SIG-M5 treated with dmso at 0.1 percent for 504 hours (cell line): ENCODE results near the gene STARD9.

Experiments used
- DNase-seq: peaks from one replicate; lab custom pipeline; 2025; ENCODE audit not compliant: unreplicated experiment; lab: John Stamatoyannopoulos, UW

Gene STARD9

DNA sequence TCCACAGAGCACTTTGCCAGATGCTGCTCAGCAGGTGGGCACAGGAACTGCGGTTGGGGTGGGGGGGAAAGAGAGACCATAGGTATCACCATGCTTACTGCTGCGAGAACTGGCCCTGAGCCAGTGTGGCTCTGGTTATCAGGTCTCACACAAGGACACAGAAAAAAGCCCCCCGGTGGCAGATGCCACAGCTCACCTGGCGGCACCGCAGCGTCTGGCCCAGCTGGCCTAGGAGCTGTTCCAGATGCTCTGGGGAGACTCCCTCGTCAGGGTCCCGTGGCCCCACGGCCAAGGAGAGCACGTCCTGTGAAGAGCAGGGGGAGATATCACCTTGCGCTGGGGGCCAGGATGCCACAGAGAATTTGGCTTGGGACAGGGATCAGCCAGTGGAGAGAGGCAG, 150.7 kb downstream of the STARD9 start:
- no peak for DNase-seq

DNA sequence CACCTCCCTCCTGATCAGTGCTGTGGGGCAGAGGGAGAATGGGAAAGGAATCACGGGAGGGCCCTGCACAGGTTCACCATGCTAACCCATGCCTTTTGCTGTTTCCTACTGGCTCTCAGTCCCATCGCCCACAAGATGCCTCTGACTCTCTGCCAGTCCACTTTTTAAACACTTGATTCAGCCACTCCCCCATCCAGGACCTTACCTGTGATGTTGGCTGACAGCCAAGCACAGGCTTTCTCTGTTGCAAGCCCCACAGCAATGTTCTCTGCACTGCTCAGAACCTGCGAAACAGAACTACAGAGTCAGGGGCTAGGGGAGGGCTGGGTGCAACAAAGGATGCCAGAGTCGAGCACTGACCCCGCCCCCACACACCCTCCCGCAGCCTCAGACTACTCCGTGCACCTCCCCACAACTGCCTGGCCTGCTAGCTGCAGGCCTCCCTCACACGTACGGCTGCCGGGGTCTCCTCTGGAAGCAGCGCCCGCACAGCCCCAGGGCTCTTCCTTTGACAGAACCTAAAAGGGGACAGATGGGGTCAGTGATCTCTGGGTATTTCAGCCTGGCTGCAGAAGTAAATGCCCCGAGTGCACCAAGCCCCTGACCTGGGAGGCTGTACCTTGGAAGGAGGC, 152.5 kb downstream of the STARD9 start:
- DNase-seq = no peak

DNA sequence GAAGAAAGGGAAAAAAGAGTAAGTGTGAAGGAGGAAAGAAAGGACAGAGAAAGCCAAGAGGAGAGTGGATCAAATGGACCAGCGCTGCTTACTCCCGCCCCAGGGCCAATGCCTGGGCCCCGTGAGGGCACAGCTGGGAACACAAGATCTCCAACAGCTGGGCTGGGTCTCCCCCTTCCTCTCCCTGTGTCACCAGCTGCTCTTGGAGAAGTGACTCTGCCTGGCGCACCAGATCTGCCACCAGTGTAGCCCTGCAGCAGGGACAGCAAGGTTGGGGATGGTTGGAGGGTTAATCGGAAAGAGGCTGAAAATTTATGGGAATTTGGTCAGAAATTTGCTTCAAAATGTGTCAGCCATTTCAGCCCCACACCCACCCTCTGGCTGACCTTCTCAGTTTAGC, 153.2 kb downstream of the STARD9 start:
- DNase-seq = no peak

DNA sequence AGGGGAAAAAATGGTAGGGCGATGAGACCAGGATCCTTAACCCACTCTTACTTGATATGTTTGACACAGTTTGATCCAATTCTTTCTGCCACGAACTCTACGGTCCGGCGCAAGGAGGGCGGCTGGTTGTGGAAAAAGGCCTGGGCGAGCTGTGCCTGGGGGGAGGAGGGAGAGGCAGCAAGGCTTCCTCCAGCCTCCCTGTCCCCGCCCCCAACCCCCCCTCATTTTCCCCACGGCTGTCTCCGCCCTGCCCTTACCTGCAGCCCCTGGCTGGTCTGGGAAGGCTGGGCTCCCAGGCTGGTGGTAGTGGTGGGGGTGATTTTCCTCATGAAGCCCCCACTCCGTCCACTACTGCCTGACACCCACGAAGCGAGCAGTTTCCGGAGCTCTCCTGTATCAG, 153.6 kb downstream of the STARD9 start:
- DNase-seq = no peak

DNA sequence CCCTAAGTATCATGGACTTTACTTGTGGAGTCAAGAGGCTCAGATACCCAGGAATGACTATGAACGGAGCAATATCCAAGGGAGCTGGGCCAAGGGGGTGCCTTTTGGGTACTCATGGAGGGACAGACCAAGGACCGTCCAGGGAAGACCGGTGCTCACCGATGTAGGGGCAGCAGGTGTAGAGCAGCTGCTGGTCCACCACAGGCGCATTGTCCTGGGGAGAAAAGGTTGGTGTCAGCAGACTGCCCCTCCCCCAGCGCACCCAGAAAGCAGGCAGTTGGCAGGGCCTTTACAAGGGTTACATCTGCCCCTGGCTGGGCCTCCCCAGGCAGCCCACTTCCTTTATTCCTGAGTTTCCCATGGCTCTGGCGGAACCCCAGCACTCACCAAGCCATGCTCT, 154.0 kb downstream of the STARD9 start:
- no peak for DNase-seq

- peak; percentile 56 for DNase-seq
Observed at GRCh38 chr15:42730135-42730534, 154.7 kb downstream of the STARD9 start.

- DNase-seq = no peak
Observed at GRCh38 chr15:42730536-42730935, 155.1 kb downstream of the STARD9 start.

GRCh38 chr15:42731461-42731860, 156.1 kb downstream of the STARD9 start:
- no peak for DNase-seq

GRCh38 chr15:42732095-42732827, 156.9 kb downstream of the STARD9 start:
- no peak for DNase-seq

DNA sequence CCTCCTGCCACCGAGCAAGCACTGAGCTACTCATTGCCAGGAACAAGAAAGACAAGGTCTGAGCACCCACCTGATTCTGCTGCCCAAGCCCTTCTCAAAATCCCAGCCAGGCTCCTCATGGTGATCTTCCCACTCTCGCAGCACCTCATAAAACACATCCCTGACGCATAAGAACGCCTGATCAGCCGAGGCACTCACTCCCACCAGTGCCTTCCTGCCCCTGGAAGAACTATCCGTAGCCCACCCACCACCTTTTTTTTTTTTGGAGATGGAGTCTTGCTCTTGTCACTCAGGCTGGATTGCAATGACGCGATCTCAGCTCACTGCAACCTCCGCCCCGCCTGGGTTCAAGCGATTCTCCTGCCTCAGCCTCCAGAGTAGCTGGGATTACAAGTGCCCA, 157.6 kb downstream of the STARD9 start:
- DNase-seq = no peak

- no peak for DNase-seq
Observed at GRCh38 chr15:42734076-42734672, 158.8 kb downstream of the STARD9 start.

- no peak for DNase-seq
Observed at GRCh38 chr15:42735382-42736165, 160.2 kb downstream of the STARD9 start.

DNA sequence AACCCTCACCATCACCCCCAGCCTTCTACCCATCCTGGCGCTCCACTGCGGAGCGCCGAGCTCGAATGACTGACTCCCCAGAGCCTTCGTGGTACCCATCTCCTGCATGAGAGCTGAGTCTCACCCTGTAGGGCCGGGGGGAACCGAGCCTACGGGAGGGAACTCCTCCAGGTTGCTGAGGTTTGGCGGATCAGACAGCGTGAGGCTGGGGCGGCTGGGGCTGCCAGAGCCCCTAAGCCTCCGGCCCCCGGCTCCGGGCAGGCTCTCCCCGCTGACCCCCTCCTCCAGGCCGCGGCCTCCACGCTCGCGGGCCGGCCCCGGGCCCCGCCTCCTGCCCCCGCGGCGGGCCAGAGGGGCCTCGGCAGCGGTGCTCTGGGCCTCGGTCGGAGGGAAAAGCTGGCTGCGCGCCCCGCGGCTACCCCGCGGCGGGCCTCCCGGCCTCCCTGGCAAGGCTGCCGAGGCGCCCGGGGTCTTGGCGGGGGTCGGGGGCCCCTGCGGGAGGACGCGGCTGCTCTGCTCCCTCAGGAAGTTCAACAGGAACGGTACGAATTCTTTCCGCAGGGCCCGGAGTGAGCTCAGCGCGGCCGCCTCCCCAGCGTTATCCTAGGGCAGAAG, 160.9 kb downstream of the STARD9 start:
- DNase-seq = no peak

DNA sequence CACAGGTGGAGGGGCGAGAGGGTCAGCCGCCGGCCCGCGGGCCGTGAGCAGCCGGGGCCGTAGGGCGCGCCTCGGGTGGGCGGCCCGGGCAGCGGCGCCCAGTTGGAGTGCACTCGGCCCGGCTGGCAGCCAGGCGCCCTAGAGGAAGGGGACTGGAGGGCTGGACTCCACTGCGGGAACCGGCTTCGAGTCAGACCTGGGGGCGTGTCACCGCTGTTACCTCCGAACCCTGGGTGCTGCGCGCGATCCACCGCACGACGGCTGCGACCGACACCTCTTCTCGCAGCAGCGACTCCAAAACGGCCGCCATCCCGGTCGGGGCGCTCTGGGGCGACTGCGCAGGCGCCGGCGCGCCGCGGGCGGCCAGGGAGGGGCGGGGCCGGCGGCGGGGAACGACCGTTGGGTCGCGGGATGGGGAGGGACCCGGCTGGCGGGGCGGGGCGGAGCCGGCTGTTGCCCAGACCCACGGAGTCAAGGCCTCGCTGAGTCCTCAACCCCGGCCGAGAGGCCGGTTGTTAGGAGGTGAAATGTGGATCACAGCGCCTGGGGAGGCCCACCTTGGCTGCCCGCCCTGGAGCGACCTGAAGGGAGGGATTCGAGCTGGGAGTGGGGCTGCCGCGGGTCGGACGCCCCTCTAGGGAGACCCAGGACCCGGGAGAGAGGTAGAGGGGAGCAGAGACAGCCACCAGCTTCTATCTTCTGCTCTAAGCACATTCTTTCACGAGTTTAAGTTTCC, 161.6 kb downstream of the STARD9 start, which contains the start of gene CDAN1:
CDAN1 (minus strand) TSS at position 336 of the 736 bp plus-strand sequence; CDS start at position 310, 26 bp downstream.
- DNase-seq = peak; percentile 78

- DNase-seq = no peak
Observed at GRCh38 chr15:42737529-42738328, 162.3 kb downstream of the STARD9 start.

GRCh38 chr15:42741710-42742109, 166.3 kb downstream of the STARD9 start:
- DNase-seq = no peak

DNA sequence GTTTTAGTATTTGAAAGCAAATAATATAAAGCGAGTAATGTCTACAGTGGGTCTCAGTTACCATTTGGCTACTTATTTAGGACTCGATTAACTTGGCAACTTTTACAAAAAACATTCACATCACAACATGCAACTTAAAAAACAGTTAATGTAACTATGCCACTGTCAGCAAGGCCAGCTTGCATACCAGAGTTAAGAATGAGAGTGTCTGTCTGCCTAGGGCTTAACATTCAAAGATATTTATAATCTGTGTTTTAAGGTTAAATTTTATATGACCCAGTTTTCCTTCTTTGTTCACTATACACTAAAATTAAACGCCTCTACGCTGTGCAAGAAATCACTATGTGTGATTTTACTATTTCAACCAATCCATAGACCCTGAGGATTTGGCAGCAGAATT, 166.7 kb downstream of the STARD9 start:
- DNase-seq = no peak

DNA sequence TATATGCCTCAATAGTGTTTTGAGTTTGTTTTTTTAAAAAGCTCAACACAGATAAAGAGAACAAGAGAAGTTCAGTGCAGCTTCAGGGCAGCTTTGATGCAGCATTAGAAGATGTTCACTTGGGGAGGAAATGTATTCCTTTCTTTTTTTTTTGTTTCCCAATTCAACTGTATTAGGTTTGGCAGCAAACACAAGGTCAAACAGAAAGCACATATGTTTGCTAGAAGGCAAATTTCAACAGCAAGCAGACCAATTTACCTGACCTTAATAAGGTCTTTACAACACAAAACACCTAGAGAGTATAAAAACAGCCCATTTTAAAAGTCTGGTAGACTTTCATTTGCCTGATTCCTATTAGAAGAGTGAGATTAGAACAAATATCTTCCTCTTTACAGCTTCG, 168.8 kb downstream of the STARD9 start:
- no peak for DNase-seq

DNA sequence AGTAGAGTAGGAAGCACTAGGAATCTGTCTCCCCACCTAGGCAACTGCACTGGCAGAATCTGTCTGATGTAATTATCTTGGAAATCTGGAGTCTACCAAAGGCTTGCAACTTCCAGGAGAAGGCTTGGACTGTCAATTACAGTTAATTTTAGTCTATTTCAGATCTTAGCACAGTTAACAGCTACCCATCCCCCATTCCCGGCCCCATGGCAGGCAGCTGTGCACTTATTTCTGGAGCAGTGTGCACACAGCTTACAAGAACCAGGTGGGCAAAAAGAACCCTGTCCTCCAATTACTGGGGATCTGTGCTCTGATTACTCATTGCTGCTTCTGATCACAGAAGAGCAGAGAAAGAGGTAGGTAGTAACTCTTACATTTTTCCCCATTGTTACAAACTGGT, 173.9 kb downstream of the STARD9 start:
- DNase-seq = no peak

GRCh38 chr15:42750306-42750705, 174.9 kb downstream of the STARD9 start:
- no peak for DNase-seq
